IPS-15b (cell line): Measurements from ENCODE around the gene DOCK2.
"Not testable (repeated sequence)": the region's sequence is repeated elsewhere in the genome, so short reads cannot be mapped to it uniquely, and the experiment has no call there.

ENCODE experiments used
- H3K27me3 ChIP-seq: one replicate; pipeline ENCODE4 v1.6.1; 2013; ENCODE audit warnings: low read length; ENCODE audit not compliant: control insufficient read depth, insufficient read depth
- H3K36me3 ChIP-seq: one replicate; pipeline ENCODE4 v1.6.1; 2013; ENCODE audit warnings: low read length; ENCODE audit not compliant: control insufficient read depth, insufficient read depth
- H3K4me1 ChIP-seq: one replicate; pipeline ENCODE4 v1.6.1; 2013; ENCODE audit warnings: mild to moderate bottlenecking, low read length; ENCODE audit not compliant: control insufficient read depth, insufficient read depth
- H3K4me3 ChIP-seq: one replicate; pipeline ENCODE4 v1.5.1; 2013; ENCODE audit warnings: low read depth, low read length
- H3K9ac ChIP-seq: one replicate; pipeline ENCODE4 v1.6.1; 2013; ENCODE audit warnings: low read depth, mild to moderate bottlenecking, low read length
- H3K9me3 ChIP-seq: one replicate; pipeline ENCODE4 v1.6.1; 2013; ENCODE audit warnings: mild to moderate bottlenecking, low read length; ENCODE audit not compliant: control insufficient read depth, insufficient read depth

The DOCK2 gene

GRCh38 chr5:169646856-169647255, 9.8 kb downstream of the DOCK2 start:
- peaks cover 4% of the 10 kb centered on the region for H3K4me1 ChIP-seq
- no peaks in the 10 kb centered on the region for H3K36me3 ChIP-seq

GRCh38 chr5:169647566-169647965, 10.5 kb downstream of the DOCK2 start:
- Histone ChIP-seq H3K27me3 (no peaks in the 10 kb centered on the region), H3K9ac (no peak overlapping the region), H3K4me3 (no peak overlapping the region), H3K9me3 (no peaks in the 10 kb centered on the region), H3K36me3 (no peaks in the 10 kb centered on the region), H3K4me1 (peaks cover 4% of the 10 kb centered on the region)

More at GRCh38 chr5:169646856-169647255, 9.8 kb downstream of the DOCK2 start:
- Histone ChIP-seq H3K27me3 (no peaks in the 10 kb centered on the region), H3K9ac (no peak overlapping the region), H3K9me3 (no peaks in the 10 kb centered on the region), H3K4me3 (no peak overlapping the region)

- H3K4me1 ChIP-seq = peaks cover 4% of the 10 kb centered on the region
- H3K36me3 ChIP-seq = no peaks in the 10 kb centered on the region
- no peak overlapping the region for H3K9ac ChIP-seq
- H3K27me3 ChIP-seq = no peaks in the 10 kb centered on the region
- H3K9me3 ChIP-seq = no peaks in the 10 kb centered on the region
- H3K4me3 ChIP-seq = no peak overlapping the region
Observed at GRCh38 chr5:169648725-169649310, 11.7 kb downstream of the DOCK2 start.

- no peak overlapping the region for H3K4me3 ChIP-seq
- no peaks in the 10 kb centered on the region for H3K9me3 ChIP-seq
- H3K27me3 ChIP-seq = no peaks in the 10 kb centered on the region
- no peaks in the 10 kb centered on the region for H3K36me3 ChIP-seq
- no peak overlapping the region for H3K9ac ChIP-seq
- H3K4me1 ChIP-seq = peaks cover 4% of the 10 kb centered on the region
Observed at GRCh38 chr5:169649486-169649885, 12.4 kb downstream of the DOCK2 start.

GRCh38 chr5:169650701-169651331, 13.7 kb downstream of the DOCK2 start:
- no peaks in the 10 kb centered on the region for H3K36me3 ChIP-seq

GRCh38 chr5:169651526-169651925, 14.5 kb downstream of the DOCK2 start:
- no peaks in the 10 kb centered on the region for H3K36me3 ChIP-seq
- H3K4me1 ChIP-seq = peaks cover 4% of the 10 kb centered on the region
- no peaks in the 10 kb centered on the region for H3K9me3 ChIP-seq
- H3K27me3 ChIP-seq = no peaks in the 10 kb centered on the region
- H3K9ac ChIP-seq = no peak overlapping the region
- H3K4me3 ChIP-seq = no peak overlapping the region

More at GRCh38 chr5:169650701-169651331, 13.7 kb downstream of the DOCK2 start:
- no peak overlapping the region for H3K9ac ChIP-seq
- H3K4me3 ChIP-seq = no peak overlapping the region
- peaks cover 4% of the 10 kb centered on the region for H3K4me1 ChIP-seq
- no peaks in the 10 kb centered on the region for H3K27me3 ChIP-seq
- no peaks in the 10 kb centered on the region for H3K9me3 ChIP-seq

- Histone ChIP-seq H3K4me3 (no peak overlapping the region), H3K9ac (no peak overlapping the region), H3K27me3 (no peaks in the 10 kb centered on the region), H3K9me3 (no peaks in the 10 kb centered on the region), H3K4me1 (peaks cover 4% of the 10 kb centered on the region), H3K36me3 (no peaks in the 10 kb centered on the region)
Observed at GRCh38 chr5:169652057-169652456, 15.0 kb downstream of the DOCK2 start.

- no peak overlapping the region for H3K4me3 ChIP-seq
- no peaks in the 10 kb centered on the region for H3K36me3 ChIP-seq
- H3K27me3 ChIP-seq = no peaks in the 10 kb centered on the region
- peaks cover 4% of the 10 kb centered on the region for H3K4me1 ChIP-seq
- H3K9me3 ChIP-seq = no peaks in the 10 kb centered on the region
- no peak overlapping the region for H3K9ac ChIP-seq
Observed at GRCh38 chr5:169653091-169653490, 16.0 kb downstream of the DOCK2 start.

- no peaks in the 10 kb centered on the region for H3K27me3 ChIP-seq
- H3K9me3 ChIP-seq = no peaks in the 10 kb centered on the region
- no peaks in the 10 kb centered on the region for H3K36me3 ChIP-seq
Observed at GRCh38 chr5:169655353-169655752, 18.3 kb downstream of the DOCK2 start.

GRCh38 chr5:169656125-169656901, 19.2 kb downstream of the DOCK2 start:
- H3K36me3 ChIP-seq = no peaks in the 10 kb centered on the region
- no peaks in the 10 kb centered on the region for H3K4me1 ChIP-seq
- H3K4me3 ChIP-seq = no peak overlapping the region
- no peak overlapping the region for H3K9ac ChIP-seq
- H3K9me3 ChIP-seq = no peaks in the 10 kb centered on the region
- H3K27me3 ChIP-seq = no peaks in the 10 kb centered on the region

More at GRCh38 chr5:169655353-169655752, 18.3 kb downstream of the DOCK2 start:
- Histone ChIP-seq H3K9ac (no peak overlapping the region), H3K4me1 (peaks cover 4% of the 10 kb centered on the region), H3K4me3 (no peak overlapping the region)

GRCh38 chr5:169657127-169657526, 20.1 kb downstream of the DOCK2 start:
- H3K4me1 ChIP-seq = no peaks in the 10 kb centered on the region
- no peaks in the 10 kb centered on the region for H3K36me3 ChIP-seq
- H3K27me3 ChIP-seq = no peaks in the 10 kb centered on the region
- H3K4me3 ChIP-seq = no peak overlapping the region
- H3K9me3 ChIP-seq = no peaks in the 10 kb centered on the region
- no peak overlapping the region for H3K9ac ChIP-seq

- H3K9me3 ChIP-seq, H3K9ac ChIP-seq, H3K27me3 ChIP-seq, H3K4me1 ChIP-seq, H3K4me3 ChIP-seq, H3K36me3 ChIP-seq: not testable (repeated sequence)
Observed at GRCh38 chr5:169662451-169662850, 25.4 kb downstream of the DOCK2 start.
